ENCODE results near the gene FSCN2. TPM values are rescaled to one million over a fixed set of nuclear protein-coding genes. Genes with fewer than 3 reads are reported as not detected.

FSCN2 gene
- polyA plus RNA-seq, 1 of the 3 experiments (the other 2 are of a cell fraction) = 2.1 TPM

DNA sequence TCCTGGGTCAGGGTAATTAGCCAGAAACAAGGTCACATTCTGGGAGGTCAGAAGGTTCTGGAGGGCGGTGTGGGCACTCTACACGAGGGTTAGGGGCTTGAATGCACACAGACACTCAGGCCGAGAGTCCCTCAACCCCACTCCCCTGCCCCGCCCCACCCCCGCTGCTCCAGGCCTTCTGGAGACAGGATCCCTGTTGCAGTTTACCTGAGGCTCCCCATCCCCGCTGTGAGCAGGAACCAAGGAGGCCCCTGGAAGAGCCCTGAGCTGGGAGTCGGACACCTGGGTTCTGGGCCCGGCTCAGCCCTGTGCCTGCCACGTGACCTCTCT is 11.2 kb upstream of the FSCN2 start:
- Histone ChIP-seq H2AFZ (ENCODE audit: low read depth) (no peak overlapping the region), H3K79me2 (ENCODE audit: insufficient read depth) (peaks cover 84% of the 10 kb centered on the region), H3K9ac (no peak overlapping the region; the same call in 1 of the 2 replicates), H3K27ac (ENCODE audit: low read depth in 2 of 2, low read length in 1 of 2) (no peak overlapping the region), H3K4me2 (peak overlapping the region; percentile 98), H3K36me3 (replicated peaks in 1 of 2; ENCODE audit: control insufficient read depth in 1 of 2, insufficient read depth in 2 of 2, low read length in 1 of 2) (peaks cover 3 to 6% of the 10 kb centered on the region in 2 experiments), H3K4me1 (ENCODE audit: control insufficient read depth in 1 of 2, insufficient read depth in 2 of 2, low read depth in 1 of 2, low read length in 1 of 2) (peaks cover 17 to 27% of the 10 kb centered on the region in 2 experiments; a peak in 3 of 4 replicates), H3K9me3 (no peaks in the 10 kb centered on the region), H3F3A (replicated peaks; ENCODE audit: insufficient read depth) (peaks cover 44% of the 10 kb centered on the region), H4K20me1 (ENCODE audit: insufficient read depth) (peaks cover 35% of the 10 kb centered on the region), H3K9me2 (no peaks in the 10 kb centered on the region), H3K27me3 (ENCODE audit: insufficient read depth) (no peaks in the 10 kb centered on the region), H3K4me3 (ENCODE audit: low read depth in 2 of 2, low read length in 1 of 2) (peak overlapping the region in 1 of 2 experiments; percentile 73; a peak in 2 of 4 replicates)
- CTCF ChIA-PET = no interaction called here
- POLR2A ChIA-PET = no interaction called here
- no peak for TF ChIP-seq MAX (IDR thresholded peaks at IDR 0.05; ENCODE audit: low read depth)
- TF ChIP-seq, protein P1, sequence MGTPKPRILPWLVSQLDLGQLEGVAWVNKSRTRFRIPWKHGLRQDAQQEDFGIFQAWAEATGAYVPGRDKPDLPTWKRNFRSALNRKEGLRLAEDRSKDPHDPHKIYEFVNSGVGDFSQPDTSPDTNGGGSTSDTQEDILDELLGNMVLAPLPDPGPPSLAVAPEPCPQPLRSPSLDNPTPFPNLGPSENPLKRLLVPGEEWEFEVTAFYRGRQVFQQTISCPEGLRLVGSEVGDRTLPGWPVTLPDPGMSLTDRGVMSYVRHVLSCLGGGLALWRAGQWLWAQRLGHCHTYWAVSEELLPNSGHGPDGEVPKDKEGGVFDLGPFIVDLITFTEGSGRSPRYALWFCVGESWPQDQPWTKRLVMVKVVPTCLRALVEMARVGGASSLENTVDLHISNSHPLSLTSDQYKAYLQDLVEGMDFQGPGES (IDR thresholded peaks at IDR 0.05; ENCODE audit: low read depth, low read length) = no peak
- WGBS (ENCODE audit: low lambda C conversion rate) = no CpG with 5 or more reads among the region's 9 CpGs
- no peak for DNase-seq

DNA sequence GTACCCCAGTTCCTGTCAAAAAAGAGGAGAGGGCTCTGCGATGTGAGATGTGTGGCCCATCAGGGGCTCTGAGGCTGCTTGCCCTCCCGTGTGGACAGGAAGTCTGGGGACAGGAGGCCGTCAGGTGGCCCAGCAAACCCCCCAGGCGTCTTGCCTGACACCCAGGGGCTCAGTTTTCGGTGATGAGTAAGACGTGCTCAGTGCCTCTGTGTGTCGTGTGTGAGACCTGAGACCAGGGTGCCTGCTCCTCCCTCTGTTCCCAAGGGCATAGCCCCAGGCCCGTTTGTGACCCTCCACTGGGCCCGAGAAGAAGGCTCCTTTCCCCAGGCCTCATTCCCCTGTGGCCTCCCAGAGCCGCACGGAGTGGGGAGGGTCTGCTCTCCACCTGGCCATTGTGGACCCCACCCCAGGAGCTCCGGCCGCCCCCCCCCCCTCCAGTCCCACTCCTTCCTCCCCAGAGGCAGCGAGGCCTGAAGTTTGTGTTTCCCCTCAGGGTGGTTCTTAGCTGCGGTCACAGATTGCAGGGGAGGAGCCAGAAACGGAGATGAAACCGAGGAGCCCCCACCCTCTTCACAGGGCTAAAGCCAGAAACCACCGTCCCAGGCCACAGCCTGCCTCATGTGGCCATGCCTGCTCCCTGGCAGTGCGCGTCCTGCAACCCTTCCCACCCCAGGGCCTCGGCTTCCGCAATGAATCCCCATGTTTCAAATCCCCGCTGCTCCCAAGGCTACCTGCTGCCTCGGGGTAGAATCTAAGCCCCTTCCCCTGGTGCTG is 10.7 kb upstream of the FSCN2 start:
- no peaks in the 10 kb centered on the region for H3K9me3 ChIP-seq
- no peak for TF ChIP-seq RAD21 (IDR thresholded peaks at IDR 0.05; ENCODE audit: low read length)
- H3K27ac ChIP-seq (ENCODE audit: low read depth in 2 of 2, low read length in 1 of 2) = no peak overlapping the region
- peaks cover 35% of the 10 kb centered on the region for H4K20me1 ChIP-seq (ENCODE audit: insufficient read depth)
- peaks cover 17 to 26% of the 10 kb centered on the region in 2 experiments; a peak in 3 of 4 replicates for H3K4me1 ChIP-seq (ENCODE audit: control insufficient read depth in 1 of 2, insufficient read depth in 2 of 2, low read depth in 1 of 2, low read length in 1 of 2)
- H3K4me3 ChIP-seq (ENCODE audit: low read depth in 2 of 2, low read length in 1 of 2) = peak overlapping the region in 1 of 2 experiments; percentile 73; a peak in 1 of 4 replicates
- CTCF ChIA-PET = interaction anchor here (1.9 kb wide), 1 partner anchor 9 kb away, joined by 7 read pairs; no protein-coding TSS in a partner anchor
- H3K36me3 ChIP-seq (replicated peaks in 1 of 2; ENCODE audit: control insufficient read depth in 1 of 2, insufficient read depth in 2 of 2, low read length in 1 of 2) = peaks cover 3% of the 10 kb centered on the region in 2 experiments
- POLR2A ChIA-PET = interaction anchor here (0.9 kb wide), 1 partner anchor 10 kb away, joined by 4 read pairs; the partner anchor contains the start of gene FSCN2
- no peak overlapping the region for H3K9ac ChIP-seq
- no peaks in the 10 kb centered on the region for H3K9me2 ChIP-seq
- no peak overlapping the region for H2AFZ ChIP-seq (ENCODE audit: low read depth)
- WGBS (ENCODE audit: low lambda C conversion rate) = 93% methylated on average over 20 of the region's 24 CpGs
- no peaks in the 10 kb centered on the region for H3K27me3 ChIP-seq (ENCODE audit: insufficient read depth)
- peak overlapping the region; percentile 98 for H3K4me2 ChIP-seq
- no peak for DNase-seq
- H3K79me2 ChIP-seq (ENCODE audit: insufficient read depth) = peaks cover 78% of the 10 kb centered on the region
- peaks cover 41% of the 10 kb centered on the region for H3F3A ChIP-seq (replicated peaks; ENCODE audit: insufficient read depth)

DNA sequence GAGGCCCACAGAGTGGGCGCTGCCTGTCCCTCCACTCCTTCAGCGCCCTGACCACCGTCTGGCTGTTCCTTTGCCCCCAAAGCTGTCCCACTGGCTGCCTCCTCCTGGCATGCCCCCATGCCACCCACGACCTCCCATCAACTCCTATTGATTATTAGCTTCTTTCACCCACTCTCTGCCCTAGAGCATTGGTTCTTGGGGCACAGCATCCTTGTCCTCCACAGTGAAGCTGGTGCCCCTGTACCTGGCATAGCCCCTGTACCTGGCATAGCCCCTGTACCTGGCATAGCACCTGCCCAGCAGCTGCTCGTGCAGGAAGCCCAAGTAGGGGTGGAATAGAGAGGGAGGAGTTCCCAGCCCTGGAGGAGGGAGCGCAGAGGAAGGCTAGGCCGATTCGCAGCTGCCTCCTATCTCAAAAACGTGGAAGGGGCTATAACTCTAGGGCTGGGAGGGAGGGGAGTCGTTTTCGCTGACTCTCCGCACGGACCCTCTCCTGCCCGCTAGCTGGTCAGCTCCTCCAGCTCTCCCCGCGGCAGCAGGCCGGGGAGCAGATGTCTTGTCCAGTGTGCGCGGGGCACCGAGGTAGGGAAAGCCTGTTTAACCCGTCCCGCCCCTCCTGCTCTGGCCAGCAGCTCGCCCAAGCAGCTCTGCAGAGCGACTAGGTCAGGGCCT is 9.9 kb upstream of the FSCN2 start:
- Histone ChIP-seq H3K27ac (ENCODE audit: low read depth in 2 of 2, low read length in 1 of 2) (no peak overlapping the region), H4K20me1 (ENCODE audit: insufficient read depth) (peaks cover 39% of the 10 kb centered on the region), H3K9me2 (no peaks in the 10 kb centered on the region), H3K79me2 (ENCODE audit: insufficient read depth) (peaks cover 75% of the 10 kb centered on the region), H3K9ac (no peak overlapping the region), H3K4me1 (ENCODE audit: control insufficient read depth in 1 of 2, insufficient read depth in 2 of 2, low read depth in 1 of 2, low read length in 1 of 2) (peaks cover 17 to 26% of the 10 kb centered on the region in 2 experiments; a peak in 3 of 4 replicates), H3F3A (replicated peaks; ENCODE audit: insufficient read depth) (peaks cover 45% of the 10 kb centered on the region), H2AFZ (ENCODE audit: low read depth) (no peak overlapping the region), H3K36me3 (replicated peaks in 1 of 2; ENCODE audit: control insufficient read depth in 1 of 2, insufficient read depth in 2 of 2, low read length in 1 of 2) (peaks cover 3% of the 10 kb centered on the region in 2 experiments), H3K4me2 (peak overlapping the region; percentile 98), H3K27me3 (ENCODE audit: insufficient read depth) (no peaks in the 10 kb centered on the region), H3K4me3 (ENCODE audit: low read depth in 2 of 2, low read length in 1 of 2) (no peak overlapping the region), H3K9me3 (no peaks in the 10 kb centered on the region)
- TF ChIP-seq EZH2phosphoT487 (IDR thresholded peaks at IDR 0.05; ENCODE audit: borderline replicate concordance, low read depth) = no peak
- no peak for TF ChIP-seq SIN3A (IDR thresholded peaks at IDR 0.05; ENCODE audit: borderline replicate concordance, low read depth, low read length)
- no peak for TF ChIP-seq ELF1 (IDR thresholded peaks at IDR 0.05)
- TF ChIP-seq POLR2AphosphoS5 (IDR thresholded peaks at IDR 0.05; ENCODE audit: low read depth, low read length) = no peak
- TF ChIP-seq TCF12 (IDR thresholded peaks at IDR 0.05) = no peak
- TF ChIP-seq, protein P2, sequence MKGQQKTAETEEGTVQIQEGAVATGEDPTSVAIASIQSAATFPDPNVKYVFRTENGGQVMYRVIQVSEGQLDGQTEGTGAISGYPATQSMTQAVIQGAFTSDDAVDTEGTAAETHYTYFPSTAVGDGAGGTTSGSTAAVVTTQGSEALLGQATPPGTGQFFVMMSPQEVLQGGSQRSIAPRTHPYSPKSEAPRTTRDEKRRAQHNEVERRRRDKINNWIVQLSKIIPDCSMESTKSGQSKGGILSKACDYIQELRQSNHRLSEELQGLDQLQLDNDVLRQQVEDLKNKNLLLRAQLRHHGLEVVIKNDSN (IDR thresholded peaks at IDR 0.05; ENCODE audit: borderline replicate concordance, low read depth) = no peak
- no peak for TF ChIP-seq PBX3 (IDR thresholded peaks at IDR 0.05)
- no peak for TF ChIP-seq USF2 (IDR thresholded peaks at IDR 0.05; ENCODE audit: borderline replicate concordance, low read depth, low read length)
- no peak for TF ChIP-seq NRF1 (IDR thresholded peaks at IDR 0.05; ENCODE audit: low read depth, low read length)
- DNase-seq = no peak
- 94% methylated on average over 24 of the region's 24 CpGs for WGBS (ENCODE audit: low lambda C conversion rate)
- POLR2A ChIA-PET = interaction anchor here (0.9 kb wide), 1 partner anchor 9 kb away, joined by 4 read pairs; the partner anchor contains the start of gene FSCN2
- CTCF ChIA-PET = interaction anchor here (1.1 to 1.9 kb wide), 5 partner anchors 9 to 216 kb away, joined by 3 to 7 read pairs (median 3); no protein-coding TSS in a partner anchor

All from SK-N-SH (cell line).